Mucosa of rectum (tissue), 2 donors: ENCODE data around the gene ATG13.

Experiments used
- H3K27ac ChIP-seq, 2 donors: one replicate each; pipeline ENCODE4 v1.7.0; 2013; ENCODE audit warnings: inconsistent platforms in 2 of 2, low read depth in 2 of 2, low read length in 2 of 2
- H3K27me3 ChIP-seq, 2 donors: one replicate each; pipeline ENCODE4 v1.7.0; 2013; ENCODE audit warnings: low read length in 2 of 2; ENCODE audit not compliant: control insufficient read depth in 2 of 2, insufficient read depth in 2 of 2
- H3K36me3 ChIP-seq, 2 donors: one replicate each; pipeline ENCODE4 v1.7.0; 2013; ENCODE audit warnings: low read length in 2 of 2; ENCODE audit not compliant: control insufficient read depth in 2 of 2, insufficient read depth in 2 of 2
- H3K4me1 ChIP-seq, 2 donors: one replicate each; pipeline ENCODE4 v1.7.0; 2013; ENCODE audit warnings: low read length in 2 of 2, mild to moderate bottlenecking in 1 of 2; ENCODE audit not compliant: control insufficient read depth in 2 of 2, insufficient read depth in 2 of 2
- H3K4me3 ChIP-seq, 2 donors: one replicate each; pipeline ENCODE4 v1.7.0; 2013; ENCODE audit warnings: low read length in 2 of 2
- H3K9ac ChIP-seq, 2 donors: one replicate each; pipeline ENCODE4 v1.7.0; 2013; ENCODE audit warnings: low read length in 2 of 2, low read depth in 1 of 2, mild to moderate bottlenecking in 1 of 2
- H3K9me3 ChIP-seq, 2 donors: one replicate each; pipeline ENCODE4 v1.7.0; 2013; ENCODE audit warnings: low read length in 2 of 2; ENCODE audit not compliant: control insufficient read depth in 2 of 2
- donor health status: healthy.
- donor health status: Normal muscosa, but diverticular disease.

Gene ATG13

GRCh38 chr11:46679241-46680163, 62.1 kb downstream of the ATG13 start:
- H3K9me3 ChIP-seq, result no peaks in the 10 kb centered on the region
- H3K4me1 ChIP-seq, result peaks cover 16 to 18% of the 10 kb centered on the region in 2 donors
- H3K27me3 ChIP-seq, result no peaks in the 10 kb centered on the region
- no peak overlapping the region for H3K4me3 ChIP-seq
- no peak overlapping the region for H3K9ac ChIP-seq
- peaks cover 60% of the 10 kb centered on the region in 2 donors for H3K36me3 ChIP-seq
- no peak overlapping the region for H3K27ac ChIP-seq

GRCh38 chr11:46680164-46680760, 62.9 kb downstream of the ATG13 start:
- no peak overlapping the region for H3K27ac ChIP-seq
- H3K4me1 ChIP-seq, result peaks cover 9 to 10% of the 10 kb centered on the region in 2 donors

GRCh38 chr11:46680815-46681214, 63.5 kb downstream of the ATG13 start:
- Histone ChIP-seq H3K4me3 (no peak overlapping the region), H3K9me3 (no peaks in the 10 kb centered on the region), H3K9ac (no peak overlapping the region), H3K36me3 (peaks cover 60 to 61% of the 10 kb centered on the region in 2 donors), H3K27ac (no peak overlapping the region), H3K4me1 (peaks cover 3 to 5% of the 10 kb centered on the region in 2 donors), H3K27me3 (no peaks in the 10 kb centered on the region)

More at GRCh38 chr11:46680164-46680760, 62.9 kb downstream of the ATG13 start:
- Histone ChIP-seq H3K4me3 (no peak overlapping the region), H3K9ac (no peak overlapping the region), H3K36me3 (peaks cover 60 to 61% of the 10 kb centered on the region in 2 donors), H3K27me3 (no peaks in the 10 kb centered on the region), H3K9me3 (no peaks in the 10 kb centered on the region)

GRCh38 chr11:46681814-46682213, 64.5 kb downstream of the ATG13 start:
- no peaks in the 10 kb centered on the region for H3K9me3 ChIP-seq
- no peak overlapping the region for H3K9ac ChIP-seq
- peaks cover 59 to 63% of the 10 kb centered on the region in 2 donors for H3K36me3 ChIP-seq
- H3K27me3 ChIP-seq, result no peaks in the 10 kb centered on the region
- H3K27ac ChIP-seq, result no peak overlapping the region
- H3K4me3 ChIP-seq, result no peak overlapping the region
- H3K4me1 ChIP-seq, result no peaks in the 10 kb centered on the region

GRCh38 chr11:46682773-46683752, 65.7 kb downstream of the ATG13 start:
- H3K27me3 ChIP-seq, result no peaks in the 10 kb centered on the region
- no peaks in the 10 kb centered on the region for H3K4me1 ChIP-seq
- no peak overlapping the region for H3K27ac ChIP-seq
- no peak overlapping the region for H3K4me3 ChIP-seq
- H3K9me3 ChIP-seq, result no peaks in the 10 kb centered on the region
- no peak overlapping the region for H3K9ac ChIP-seq
- H3K36me3 ChIP-seq, result peaks cover 63 to 69% of the 10 kb centered on the region in 2 donors

GRCh38 chr11:46684367-46684766, 67.0 kb downstream of the ATG13 start:
- peaks cover 54 to 66% of the 10 kb centered on the region in 2 donors for H3K36me3 ChIP-seq
- H3K4me3 ChIP-seq, result no peak overlapping the region
- no peaks in the 10 kb centered on the region for H3K9me3 ChIP-seq
- H3K9ac ChIP-seq, result no peak overlapping the region
- H3K27me3 ChIP-seq, result no peaks in the 10 kb centered on the region
- H3K27ac ChIP-seq, result no peak overlapping the region
- no peaks in the 10 kb centered on the region for H3K4me1 ChIP-seq

GRCh38 chr11:46686886-46687795, 69.8 kb downstream of the ATG13 start:
- H3K27ac ChIP-seq, result peak overlapping the region in 1 of 2 donors; percentile 2
- no peak overlapping the region for H3K9ac ChIP-seq
- no peaks in the 10 kb centered on the region for H3K9me3 ChIP-seq

GRCh38 chr11:46690702-46691101, 73.3 kb downstream of the ATG13 start:
- Histone ChIP-seq H3K4me3 (no peak overlapping the region), H3K9ac (no peak overlapping the region), H3K27ac (no peak overlapping the region), H3K27me3 (no peaks in the 10 kb centered on the region), H3K4me1 (no peaks in the 10 kb centered on the region), H3K36me3 (peaks cover 54 to 68% of the 10 kb centered on the region in 2 donors), H3K9me3 (no peaks in the 10 kb centered on the region)

More at GRCh38 chr11:46686886-46687795, 69.8 kb downstream of the ATG13 start:
- H3K4me3 ChIP-seq, result no peak overlapping the region
- peaks cover 38 to 55% of the 10 kb centered on the region in 2 donors for H3K36me3 ChIP-seq
- H3K27me3 ChIP-seq, result no peaks in the 10 kb centered on the region
- H3K4me1 ChIP-seq, result no peaks in the 10 kb centered on the region

GRCh38 chr11:46692450-46692849, 75.1 kb downstream of the ATG13 start:
- H3K36me3 ChIP-seq, result peaks cover 52 to 66% of the 10 kb centered on the region in 2 donors
- no peak overlapping the region for H3K4me3 ChIP-seq
- no peak overlapping the region for H3K9ac ChIP-seq
- no peaks in the 10 kb centered on the region for H3K27me3 ChIP-seq
- H3K27ac ChIP-seq, result no peak overlapping the region
- no peaks in the 10 kb centered on the region for H3K9me3 ChIP-seq
- H3K4me1 ChIP-seq, result peaks cover 2 to 6% of the 10 kb centered on the region in 2 donors
